ENCODE data around the gene ADRA2C. TPM values are rescaled to one million over a fixed set of nuclear protein-coding genes. Genes with fewer than 3 reads are reported as not detected.

ADRA2C gene
- total RNA-seq, 2 experiments from 2014 or later, result not detected

DNA sequence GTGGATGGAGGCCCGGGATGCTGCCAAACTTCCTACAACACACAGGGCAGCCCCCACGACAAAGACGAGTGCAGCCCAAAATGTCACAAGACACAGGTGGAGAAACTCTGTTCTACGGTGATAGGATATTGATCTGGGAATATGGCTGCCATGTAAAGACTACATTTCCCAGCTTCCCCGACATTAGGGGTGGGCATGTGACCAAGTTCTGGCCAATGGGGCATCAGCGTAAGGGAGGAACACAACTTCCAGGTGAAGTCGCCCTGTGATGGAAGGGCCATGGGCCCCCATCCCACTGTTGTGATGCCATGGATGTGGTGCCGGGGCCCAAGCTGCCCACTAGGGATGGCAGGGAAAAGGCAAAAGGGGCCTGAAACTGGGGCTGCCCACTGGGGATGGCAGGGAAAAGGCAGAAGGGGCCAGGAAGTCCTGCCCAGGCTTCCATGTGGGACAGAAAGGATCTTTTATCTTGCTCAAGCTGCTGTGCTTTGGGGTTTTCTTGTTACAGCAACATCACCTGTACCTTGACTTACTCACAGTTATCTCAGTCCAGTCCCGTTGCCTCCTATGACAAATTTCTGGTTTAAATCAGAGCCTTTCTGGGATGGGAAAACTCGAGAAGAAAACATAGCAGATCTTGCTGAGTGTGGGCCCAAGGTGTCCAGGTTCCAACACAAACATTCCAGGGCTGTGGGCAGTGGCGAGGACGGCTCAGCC, 9.7 kb upstream of the ADRA2C start:
- Mint-ChIP-seq H3K9me3 (no peaks in the 10 kb centered on the region), H3K4me3 (no peak overlapping the region), H3K27me3 (no peaks in the 10 kb centered on the region), H3K27ac (no peak overlapping the region), H3K36me3 (ENCODE audit: low read depth) (no peaks in the 10 kb centered on the region), H3K4me1 (no peaks in the 10 kb centered on the region)
- POLR2A ChIA-PET, result no interaction called here
- CTCF ChIA-PET, result no interaction called here
- no peak for DNase-seq

DNA sequence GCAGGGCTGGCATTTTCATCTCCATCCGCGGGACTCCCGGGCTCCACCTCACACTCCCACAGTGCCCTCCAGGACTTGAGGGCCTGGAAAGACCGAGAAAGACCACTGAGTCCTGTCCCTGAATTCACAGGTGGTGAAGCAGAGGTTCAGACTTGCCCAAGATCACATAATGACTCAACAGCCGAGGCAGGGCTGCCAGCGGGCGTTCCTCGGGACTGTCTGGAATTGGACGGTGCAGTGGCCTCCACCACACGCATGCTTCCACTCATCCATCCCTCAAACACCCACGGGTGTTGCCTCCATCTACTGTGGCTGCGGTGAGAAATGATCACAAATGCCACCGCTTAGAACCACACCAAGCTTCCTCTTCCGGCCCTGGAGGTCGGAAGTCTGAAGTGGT, 6.9 kb upstream of the ADRA2C start:
- Mint-ChIP-seq H3K27me3 (peaks cover 4% of the 10 kb centered on the region), H3K27ac (no peak overlapping the region), H3K9me3 (no peaks in the 10 kb centered on the region), H3K36me3 (ENCODE audit: low read depth) (no peaks in the 10 kb centered on the region), H3K4me3 (no peak overlapping the region), H3K4me1 (no peaks in the 10 kb centered on the region)
- ChIA-PET CTCF (no interaction called here), POLR2A (no interaction called here)
- DNase-seq, result no peak

DNA sequence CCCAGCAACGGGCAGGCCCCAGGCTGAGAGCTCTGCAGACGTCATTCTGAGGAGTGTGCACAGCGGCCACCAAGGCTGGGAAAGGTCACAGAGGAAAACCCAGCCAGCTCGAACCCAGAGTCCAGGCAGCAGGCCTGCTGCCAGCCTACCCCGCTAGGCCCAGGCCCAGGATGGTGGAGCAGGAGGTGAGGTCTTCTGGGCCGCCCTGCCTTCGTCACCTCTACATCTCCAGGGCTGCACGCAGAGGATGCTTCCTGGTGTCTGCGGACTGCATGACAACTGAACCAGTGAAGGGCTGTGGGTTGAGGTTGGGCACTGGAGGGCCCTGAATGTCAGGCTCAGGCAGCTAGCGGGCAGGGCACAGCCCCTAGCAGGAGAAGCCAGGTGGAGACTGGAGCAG, 5.8 kb upstream of the ADRA2C start:
- DNase-seq, result no peak
- ChIA-PET POLR2A (no interaction called here), CTCF (no interaction called here)
- Mint-ChIP-seq H3K27me3 (peaks cover 6% of the 10 kb centered on the region), H3K27ac (no peak overlapping the region), H3K36me3 (ENCODE audit: low read depth) (no peaks in the 10 kb centered on the region), H3K4me1 (no peaks in the 10 kb centered on the region), H3K4me3 (no peak overlapping the region), H3K9me3 (no peaks in the 10 kb centered on the region)

DNA sequence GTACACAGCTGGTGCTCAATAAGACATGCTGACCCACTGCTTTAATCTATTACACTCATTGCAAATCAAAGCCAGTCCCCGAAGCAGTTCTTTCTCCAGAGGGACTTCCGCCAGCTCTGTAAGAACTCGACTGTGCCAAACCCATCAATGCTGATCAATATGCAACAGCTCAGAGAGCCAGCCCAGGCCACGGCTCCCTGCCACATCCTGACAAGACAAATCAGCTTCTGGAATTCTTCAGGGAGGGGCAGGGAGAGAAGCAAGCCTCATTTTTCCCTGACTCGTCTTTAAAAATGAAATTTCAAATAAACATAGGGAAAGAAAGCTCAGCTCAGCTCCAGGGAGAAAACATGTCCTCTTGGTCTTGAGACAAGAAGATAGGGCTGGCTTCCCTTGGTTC, 5.3 kb upstream of the ADRA2C start:
- H3K9me3 Mint-ChIP-seq, result no peaks in the 10 kb centered on the region
- H3K27me3 Mint-ChIP-seq, result peaks cover 6% of the 10 kb centered on the region
- ChIA-PET CTCF (no interaction called here), POLR2A (no interaction called here)
- no peak for DNase-seq
- no peak overlapping the region for H3K4me3 Mint-ChIP-seq
- no peaks in the 10 kb centered on the region for H3K4me1 Mint-ChIP-seq
- no peak overlapping the region for H3K27ac Mint-ChIP-seq
- no peaks in the 10 kb centered on the region for H3K36me3 Mint-ChIP-seq (ENCODE audit: low read depth)

DNA sequence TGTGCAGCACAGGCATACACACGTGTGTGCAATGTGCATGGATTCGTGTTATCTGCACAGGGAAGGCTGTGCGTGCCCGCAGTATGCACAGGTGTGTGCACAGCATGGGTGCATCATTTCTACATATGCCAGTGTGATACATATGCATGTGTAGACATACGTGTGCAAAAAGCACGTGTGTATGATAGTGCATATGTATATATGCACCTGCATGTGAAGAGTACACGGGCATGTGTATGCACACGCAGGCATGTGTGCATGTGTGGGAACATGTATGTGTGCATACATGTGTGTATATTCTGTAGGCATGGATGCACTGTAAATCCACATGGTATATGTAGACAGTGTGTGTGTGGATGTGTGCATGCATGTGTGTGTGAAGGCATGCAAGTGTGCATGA, 3.9 kb upstream of the ADRA2C start:
- H3K27me3 Mint-ChIP-seq, result peaks cover 11% of the 10 kb centered on the region
- CTCF ChIA-PET, result no interaction called here
- no peak overlapping the region for H3K4me3 Mint-ChIP-seq

DNA sequence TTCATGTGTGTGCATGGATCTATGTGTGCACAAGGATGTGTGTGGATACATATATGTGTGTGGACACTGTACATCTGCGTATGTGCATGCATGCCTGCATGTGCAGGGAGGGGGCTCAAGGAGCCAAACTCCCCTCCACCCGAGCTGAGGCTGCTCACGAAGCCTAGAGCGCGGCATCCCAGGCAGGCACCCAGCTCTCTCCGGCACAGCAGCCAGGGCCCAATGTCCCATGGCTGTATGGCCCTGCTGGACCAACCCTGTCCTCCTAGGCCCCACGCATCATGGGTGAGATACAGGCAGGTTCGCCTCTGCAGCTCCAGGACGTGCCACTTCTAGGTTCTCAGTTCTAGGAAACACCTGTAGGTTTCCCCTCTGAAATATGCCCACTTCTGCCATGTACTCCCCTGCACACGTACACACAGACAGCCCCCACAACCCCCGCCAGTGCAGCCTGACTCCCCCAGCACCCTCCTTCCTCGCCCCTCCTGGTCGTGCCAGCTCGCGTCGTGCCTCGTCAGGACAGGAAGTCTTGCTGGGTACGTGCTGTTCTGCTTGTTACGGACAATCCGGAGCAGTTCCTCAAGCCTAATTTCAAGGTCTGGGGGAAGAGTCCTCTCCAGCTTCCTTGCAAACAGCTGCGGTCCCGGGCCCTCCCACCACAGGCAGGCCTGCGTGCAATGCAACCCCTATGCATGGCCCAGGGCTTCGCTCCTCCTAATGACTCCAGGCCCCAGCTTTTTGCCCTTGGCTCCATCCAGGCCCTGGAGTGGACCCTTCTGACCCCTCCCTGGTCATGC, 3.2 kb upstream of the ADRA2C start:
- H3K36me3 Mint-ChIP-seq (ENCODE audit: low read depth), result no peaks in the 10 kb centered on the region
- no peak overlapping the region for H3K27ac Mint-ChIP-seq
- H3K4me1 Mint-ChIP-seq, result peaks cover 7% of the 10 kb centered on the region
- peaks cover 16% of the 10 kb centered on the region for H3K27me3 Mint-ChIP-seq
- ChIA-PET CTCF (no interaction called here), POLR2A (no interaction called here)
- DNase-seq, result no peak
- no peaks in the 10 kb centered on the region for H3K9me3 Mint-ChIP-seq
- H3K4me3 Mint-ChIP-seq, result no peak overlapping the region

More for the DNA sequence above, 3.9 kb upstream of the ADRA2C start:
- H3K27ac Mint-ChIP-seq, result no peak overlapping the region
- no peaks in the 10 kb centered on the region for H3K36me3 Mint-ChIP-seq (ENCODE audit: low read depth)
- POLR2A ChIA-PET, result no interaction called here
- no peaks in the 10 kb centered on the region for H3K9me3 Mint-ChIP-seq
- no peak for DNase-seq
- H3K4me1 Mint-ChIP-seq, result peaks cover 5% of the 10 kb centered on the region

DNA sequence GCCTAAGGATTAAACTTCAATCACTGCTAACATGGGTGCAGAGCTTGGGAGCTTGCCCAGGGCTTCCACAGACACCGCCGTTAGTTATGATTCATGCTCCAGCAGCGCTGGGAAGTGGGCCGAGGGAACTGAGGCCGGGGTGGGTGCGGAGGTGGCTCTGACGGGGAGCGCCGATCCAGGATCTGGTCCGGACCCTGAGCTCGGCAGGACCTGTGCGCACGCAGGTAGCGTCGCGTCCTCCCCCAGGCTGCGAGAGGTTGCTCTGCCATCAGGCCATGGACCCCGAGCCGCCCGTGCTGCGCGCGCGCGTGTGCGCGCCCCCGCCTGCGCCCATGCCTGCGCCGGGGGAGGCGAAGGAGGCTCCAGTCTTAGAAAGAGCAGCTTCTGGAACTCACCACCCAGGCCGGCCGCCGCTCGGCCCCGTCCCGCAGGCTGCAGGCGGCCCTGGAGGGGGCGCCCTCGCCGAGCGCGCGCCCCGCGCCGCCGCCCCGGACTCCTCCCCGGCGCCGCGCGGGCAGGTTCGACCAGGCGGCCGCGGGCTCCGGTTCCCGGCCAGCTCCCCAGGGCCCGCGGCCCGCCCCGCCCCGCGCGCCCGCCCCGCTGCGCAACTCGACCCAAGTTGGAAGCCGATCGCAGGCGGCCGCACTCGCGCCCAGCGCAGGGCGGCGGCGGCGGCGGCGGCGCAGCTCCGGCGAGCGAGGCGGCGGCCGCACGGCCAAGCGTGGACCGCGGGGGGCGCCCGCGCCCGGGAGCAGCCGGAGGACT, 732 bp upstream of the ADRA2C start:
- H3K36me3 Mint-ChIP-seq (ENCODE audit: low read depth), result no peaks in the 10 kb centered on the region
- H3K27ac Mint-ChIP-seq, result no peak overlapping the region
- no peaks in the 10 kb centered on the region for H3K9me3 Mint-ChIP-seq
- CTCF ChIA-PET, result no interaction called here
- peaks cover 7% of the 10 kb centered on the region for H3K4me1 Mint-ChIP-seq
- no peak overlapping the region for H3K4me3 Mint-ChIP-seq
- POLR2A ChIA-PET, result no interaction called here
- DNase-seq, result no peak
- H3K27me3 Mint-ChIP-seq, result peaks cover 24% of the 10 kb centered on the region

DNA sequence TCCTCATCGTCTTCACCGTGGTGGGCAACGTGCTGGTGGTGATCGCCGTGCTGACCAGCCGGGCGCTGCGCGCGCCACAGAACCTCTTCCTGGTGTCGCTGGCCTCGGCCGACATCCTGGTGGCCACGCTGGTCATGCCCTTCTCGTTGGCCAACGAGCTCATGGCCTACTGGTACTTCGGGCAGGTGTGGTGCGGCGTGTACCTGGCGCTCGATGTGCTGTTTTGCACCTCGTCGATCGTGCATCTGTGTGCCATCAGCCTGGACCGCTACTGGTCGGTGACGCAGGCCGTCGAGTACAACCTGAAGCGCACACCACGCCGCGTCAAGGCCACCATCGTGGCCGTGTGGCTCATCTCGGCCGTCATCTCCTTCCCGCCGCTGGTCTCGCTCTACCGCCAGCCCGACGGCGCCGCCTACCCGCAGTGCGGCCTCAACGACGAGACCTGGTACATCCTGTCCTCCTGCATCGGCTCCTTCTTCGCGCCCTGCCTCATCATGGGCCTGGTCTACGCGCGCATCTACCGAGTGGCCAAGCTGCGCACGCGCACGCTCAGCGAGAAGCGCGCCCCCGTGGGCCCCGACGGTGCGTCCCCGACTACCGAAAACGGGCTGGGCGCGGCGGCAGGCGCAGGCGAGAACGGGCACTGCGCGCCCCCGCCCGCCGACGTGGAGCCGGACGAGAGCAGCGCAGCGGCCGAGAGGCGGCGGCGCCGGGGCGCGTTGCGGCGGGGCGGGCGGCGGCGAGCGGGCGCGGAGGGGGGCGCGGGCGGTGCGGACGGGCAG, 792 bp downstream of the ADRA2C start:
- Mint-ChIP-seq H3K9me3 (no peaks in the 10 kb centered on the region), H3K27me3 (peaks cover 24% of the 10 kb centered on the region), H3K27ac (no peak overlapping the region), H3K36me3 (ENCODE audit: low read depth) (no peaks in the 10 kb centered on the region), H3K4me1 (peaks cover 7% of the 10 kb centered on the region), H3K4me3 (no peak overlapping the region)
- no peak for DNase-seq
- POLR2A ChIA-PET, result no interaction called here
- CTCF ChIA-PET, result no interaction called here

DNA sequence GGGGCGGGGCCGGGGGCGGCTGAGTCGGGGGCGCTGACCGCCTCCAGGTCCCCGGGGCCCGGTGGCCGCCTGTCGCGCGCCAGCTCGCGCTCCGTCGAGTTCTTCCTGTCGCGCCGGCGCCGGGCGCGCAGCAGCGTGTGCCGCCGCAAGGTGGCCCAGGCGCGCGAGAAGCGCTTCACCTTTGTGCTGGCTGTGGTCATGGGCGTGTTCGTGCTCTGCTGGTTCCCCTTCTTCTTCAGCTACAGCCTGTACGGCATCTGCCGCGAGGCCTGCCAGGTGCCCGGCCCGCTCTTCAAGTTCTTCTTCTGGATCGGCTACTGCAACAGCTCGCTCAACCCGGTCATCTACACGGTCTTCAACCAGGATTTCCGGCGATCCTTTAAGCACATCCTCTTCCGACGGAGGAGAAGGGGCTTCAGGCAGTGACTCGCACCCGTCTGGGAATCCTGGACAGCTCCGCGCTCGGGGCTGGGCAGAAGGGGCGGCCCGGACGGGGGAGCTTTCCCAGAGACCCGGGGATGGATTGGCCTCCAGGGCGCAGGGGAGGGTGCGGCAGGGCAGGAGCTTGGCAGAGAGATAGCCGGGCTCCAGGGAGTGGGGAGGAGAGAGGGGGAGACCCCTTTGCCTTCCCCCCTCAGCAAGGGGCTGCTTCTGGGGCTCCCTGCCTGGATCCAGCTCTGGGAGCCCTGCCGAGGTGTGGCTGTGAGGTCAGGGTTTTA, 1.5 kb downstream of the ADRA2C start:
- no peak for DNase-seq
- Mint-ChIP-seq H3K27me3 (peaks cover 24% of the 10 kb centered on the region), H3K4me1 (peaks cover 7% of the 10 kb centered on the region), H3K4me3 (peak overlapping the region; percentile 30), H3K36me3 (ENCODE audit: low read depth) (no peaks in the 10 kb centered on the region), H3K27ac (no peak overlapping the region), H3K9me3 (no peaks in the 10 kb centered on the region)
- ChIA-PET POLR2A (no interaction called here), CTCF (interaction anchor here (0.8 kb wide), 1 partner anchor 113 kb away, joined by 4 read pairs; no protein-coding TSS in a partner anchor)

DNA sequence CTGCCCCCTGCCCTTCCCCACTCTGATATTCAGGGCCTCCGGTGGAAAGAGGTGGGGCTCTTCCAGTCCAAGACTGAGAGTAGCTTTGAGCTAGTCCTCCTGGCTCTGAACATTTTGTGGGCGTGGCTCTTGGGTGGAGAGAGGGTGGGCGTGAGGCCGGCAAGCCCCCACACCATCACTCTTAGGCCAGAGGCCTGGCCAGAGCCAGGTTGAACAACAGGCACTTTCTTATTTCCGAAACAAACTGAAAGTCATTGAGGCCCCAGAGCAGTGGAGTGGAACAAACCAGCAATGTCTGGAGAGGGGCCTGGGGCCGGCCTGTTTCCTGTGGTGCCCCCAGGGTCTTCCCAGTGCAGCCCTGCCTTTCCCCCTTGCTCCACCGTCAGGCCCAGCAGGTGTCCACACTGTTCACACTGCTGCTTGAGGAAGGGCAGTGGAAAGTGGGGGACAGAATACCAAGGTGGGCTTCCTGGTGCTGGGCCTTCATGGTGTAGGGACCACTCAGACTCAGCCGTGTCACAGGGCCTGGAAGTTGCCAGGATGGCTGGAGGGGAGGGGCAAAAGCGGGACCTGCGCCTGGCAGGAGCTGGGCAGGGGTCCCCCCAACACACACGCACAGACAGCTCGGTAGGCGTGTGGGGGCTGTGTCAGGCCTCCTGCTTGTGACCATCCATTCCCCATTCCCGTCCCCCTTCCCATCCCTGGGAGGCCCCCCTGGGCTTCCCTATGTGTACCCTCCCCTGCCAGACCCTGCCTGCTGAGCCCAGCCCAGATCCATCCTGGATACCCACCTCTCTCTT, 2.9 kb downstream of the ADRA2C start:
- POLR2A ChIA-PET, result no interaction called here
- peaks cover 7% of the 10 kb centered on the region for H3K4me1 Mint-ChIP-seq
- H3K27ac Mint-ChIP-seq, result no peak overlapping the region
- no peak overlapping the region for H3K4me3 Mint-ChIP-seq
- CTCF ChIA-PET, result no interaction called here
- no peaks in the 10 kb centered on the region for H3K9me3 Mint-ChIP-seq
- no peaks in the 10 kb centered on the region for H3K36me3 Mint-ChIP-seq (ENCODE audit: low read depth)
- DNase-seq, result no peak
- peaks cover 20% of the 10 kb centered on the region for H3K27me3 Mint-ChIP-seq

DNA sequence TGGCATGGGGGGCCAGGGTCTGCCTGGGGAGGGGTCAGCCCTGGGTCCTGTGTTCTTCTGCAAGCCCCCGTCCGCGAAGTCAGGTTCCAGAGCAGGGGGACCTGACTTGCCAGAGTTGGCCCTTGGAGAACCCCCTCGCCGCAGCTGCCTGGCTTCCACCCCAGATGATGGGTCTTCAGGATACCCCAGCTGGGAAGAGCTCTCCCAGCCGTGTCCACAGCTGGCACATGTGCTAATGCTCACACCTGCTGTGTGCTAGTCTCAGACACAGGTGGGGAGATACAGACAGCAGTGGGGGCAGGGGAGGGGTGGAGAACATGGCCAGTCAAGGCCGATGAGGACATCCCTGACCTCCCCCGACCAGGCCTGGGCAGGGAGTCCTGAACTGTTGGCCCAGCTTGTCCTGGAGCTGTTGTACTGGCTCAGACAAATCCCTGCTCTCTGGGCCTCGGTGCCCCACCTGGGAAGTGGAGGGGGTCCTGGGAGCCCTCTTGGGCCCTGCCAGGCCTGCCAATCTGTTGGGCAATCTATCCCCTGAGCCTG, 3.5 kb downstream of the ADRA2C start:
- Mint-ChIP-seq H3K36me3 (ENCODE audit: low read depth) (no peaks in the 10 kb centered on the region), H3K27me3 (peaks cover 18% of the 10 kb centered on the region), H3K4me1 (peaks cover 7% of the 10 kb centered on the region), H3K4me3 (no peak overlapping the region), H3K27ac (no peak overlapping the region), H3K9me3 (no peaks in the 10 kb centered on the region)
- DNase-seq, result no peak
- CTCF ChIA-PET, result no interaction called here
- POLR2A ChIA-PET, result no interaction called here

All from activated CD4-positive, alpha-beta memory T cell treated with anti-CD3 and anti-CD28 coated beads, Interleukin-2, amount 10 ng/mL, durations not matched to agents 7 days and 5 days (primary cell).